Measurements from ENCODE around the gene FZD1.

The FZD1 gene

DNA sequence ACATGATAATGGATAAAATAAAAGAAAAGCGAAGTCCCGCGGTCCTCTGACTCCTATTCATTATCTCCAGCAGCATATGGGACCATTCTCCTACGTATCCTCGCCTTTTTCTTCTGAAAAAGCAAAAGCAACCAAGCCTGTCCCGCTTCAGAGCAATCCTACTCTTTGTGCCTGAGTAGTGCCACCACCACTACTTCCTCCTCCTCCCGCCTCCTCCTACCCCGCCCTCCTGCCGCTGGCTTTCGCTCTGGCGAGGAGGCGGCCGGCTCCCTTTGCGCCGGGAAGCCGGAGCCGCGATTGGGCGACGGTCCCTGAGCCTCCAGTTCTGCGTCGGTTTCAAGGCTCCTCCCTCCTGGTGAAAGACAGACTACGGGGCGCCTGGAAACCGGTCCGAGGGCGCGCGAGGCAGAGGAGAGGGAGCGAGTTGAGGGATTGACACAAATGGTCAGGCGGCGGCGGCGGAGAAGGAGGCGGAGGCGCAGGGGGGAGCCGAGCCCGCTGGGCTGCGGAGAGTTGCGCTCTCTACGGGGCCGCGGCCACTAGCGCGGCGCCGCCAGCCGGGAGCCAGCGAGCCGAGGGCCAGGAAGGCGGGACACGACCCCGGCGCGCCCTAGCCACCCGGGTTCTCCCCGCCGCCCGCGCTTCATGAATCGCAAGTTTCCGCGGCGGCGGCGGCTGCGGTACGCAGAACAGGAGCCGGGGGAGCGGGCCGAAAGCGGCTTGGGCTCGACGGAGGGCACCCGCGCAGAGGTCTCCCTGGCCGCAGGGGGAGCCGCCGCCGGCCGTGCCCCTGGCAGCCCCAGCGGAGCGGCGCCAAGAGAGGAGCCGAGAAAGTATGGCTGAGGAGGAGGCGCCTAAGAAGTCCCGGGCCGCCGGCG, at the start of gene FZD1:
Gene FZD1 (plus strand): TSS at position 388 of the 878 bp plus-strand sequence. CDS start 448 bp downstream, at position 836.
- no peak for TF ChIP-seq CTCF (IDR thresholded peaks at IDR 0.05; ENCODE audit: low read depth, low read length, missing control alignments)
- peak within 1 kb of the TSS; percentile 61 for H3K4me3 ChIP-seq (replicated peaks; ENCODE audit: low read depth, low read length)
- DNase-seq (ENCODE audit: extremely low read depth, low read depth), result peak; percentile 91

DNA sequence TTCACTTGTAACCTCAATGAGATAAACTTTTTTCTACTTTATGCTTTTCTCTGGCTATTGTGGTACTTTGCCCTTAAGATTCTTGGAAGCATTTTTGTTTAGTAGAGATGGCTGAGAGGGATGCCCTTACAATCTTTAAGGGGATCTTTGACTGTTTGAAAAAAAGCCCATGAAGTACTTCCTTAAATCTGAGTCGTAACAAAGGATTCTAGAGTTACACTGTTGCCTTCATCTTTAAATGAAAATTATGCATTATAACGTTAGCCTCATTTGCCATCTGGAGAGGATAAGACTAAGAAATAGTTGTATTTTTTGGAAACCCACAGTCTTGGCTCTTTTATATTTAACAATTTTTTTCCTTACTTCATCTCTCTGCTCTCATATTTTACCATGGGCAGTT, 37.8 kb upstream of the FZD1 start:
- H3K4me3 ChIP-seq (replicated peaks; ENCODE audit: low read depth, low read length), result no peak overlapping the region
- no peak for TF ChIP-seq CTCF (IDR thresholded peaks at IDR 0.05; ENCODE audit: low read depth, low read length, missing control alignments)
- no peak for DNase-seq (ENCODE audit: extremely low read depth, low read depth)

- TF ChIP-seq CTCF (IDR thresholded peaks at IDR 0.05; ENCODE audit: low read depth, low read length, missing control alignments), result no peak
- H3K4me3 ChIP-seq (replicated peaks; ENCODE audit: low read depth, low read length), result no peak overlapping the region
- DNase-seq (ENCODE audit: extremely low read depth, low read depth), result no peak
Observed at GRCh38 chr7:91228327-91228726, 35.9 kb upstream of the FZD1 start.

GRCh38 chr7:91228927-91229558, 35.2 kb upstream of the FZD1 start:
- TF ChIP-seq CTCF (IDR thresholded peaks at IDR 0.05; ENCODE audit: low read depth, low read length, missing control alignments), result no peak

GRCh38 chr7:91230100-91230499, 34.1 kb upstream of the FZD1 start:
- TF ChIP-seq CTCF (IDR thresholded peaks at IDR 0.05; ENCODE audit: low read depth, low read length, missing control alignments), result no peak

More at GRCh38 chr7:91228927-91229558, 35.2 kb upstream of the FZD1 start:
- DNase-seq (ENCODE audit: extremely low read depth, low read depth), result no peak
- H3K4me3 ChIP-seq (replicated peaks; ENCODE audit: low read depth, low read length), result no peak overlapping the region

GRCh38 chr7:91230503-91230902, 33.7 kb upstream of the FZD1 start:
- no peak for TF ChIP-seq CTCF (IDR thresholded peaks at IDR 0.05; ENCODE audit: low read depth, low read length, missing control alignments)
- no peak overlapping the region for H3K4me3 ChIP-seq (replicated peaks; ENCODE audit: low read depth, low read length)
- DNase-seq (ENCODE audit: extremely low read depth, low read depth), result no peak

More at GRCh38 chr7:91230100-91230499, 34.1 kb upstream of the FZD1 start:
- DNase-seq (ENCODE audit: extremely low read depth, low read depth), result no peak
- H3K4me3 ChIP-seq (replicated peaks; ENCODE audit: low read depth, low read length), result no peak overlapping the region

Data from HFF-Myc (cell line).